ENCODE results near the gene PRKCE. TPM values are rescaled to one million over a fixed set of nuclear protein-coding genes. Genes with fewer than 3 reads are reported as not detected.

The PRKCE gene
- total RNA-seq, 1 experiment from 2014 or later: 1.3 TPM

GRCh38 chr2:45897842-45898241 lies 246.4 kb downstream of the PRKCE start:
- Histone ChIP-seq H2BK120ac (ENCODE audit: low read depth, low read length, poor library complexity, severe bottlenecking) (no peak overlapping the region), H3K79me2 (ENCODE audit: insufficient read depth, low read length) (no peaks in the 10 kb centered on the region), H3K4me1 (ENCODE audit: insufficient read depth, low read length) (no peaks in the 10 kb centered on the region), H3K79me1 (ENCODE audit: insufficient read depth, low read depth, low read length, poor library complexity, severe bottlenecking) (no peaks in the 10 kb centered on the region), H2BK12ac (ENCODE audit: insufficient read length, low read depth, low read length) (no peak overlapping the region), H2BK5ac (ENCODE audit: insufficient read length, low read length) (no peak overlapping the region), H3K9me3 (ENCODE audit: control insufficient read depth, low read depth, low read length) (no peaks in the 10 kb centered on the region), H3K9ac (ENCODE audit: extremely low read depth, insufficient read length, low read length) (no peak overlapping the region), H3K56ac (ENCODE audit: insufficient read length, low read depth, low read length) (no peak overlapping the region), H4K91ac (ENCODE audit: insufficient read length, low read depth, low read length) (no peak overlapping the region), H3K14ac (ENCODE audit: insufficient read depth, low read length) (no peak overlapping the region), H2BK15ac (ENCODE audit: low read depth, low read length) (no peak overlapping the region), H3K27me3 (ENCODE audit: insufficient read depth, low read length) (no peaks in the 10 kb centered on the region), H3K4me2 (ENCODE audit: insufficient read depth, insufficient read length, low read length) (no peak overlapping the region), H3K23me2 (ENCODE audit: insufficient read length, low read depth, low read length, poor library complexity, severe bottlenecking) (no peaks in the 10 kb centered on the region), H3K4ac (ENCODE audit: low read depth, low read length) (no peak overlapping the region), H2AFZ (ENCODE audit: low read length) (no peak overlapping the region), H2AK5ac (ENCODE audit: insufficient read length, low read length) (no peak overlapping the region), H4K20me1 (ENCODE audit: control insufficient read depth, insufficient read depth, insufficient read length) (no peaks in the 10 kb centered on the region), H3K18ac (ENCODE audit: insufficient read length, low read depth, low read length) (no peak overlapping the region), H4K8ac (replicated peaks; ENCODE audit: insufficient read length, low read depth, low read length) (no peak overlapping the region), H2BK20ac (ENCODE audit: low read depth, low read length, poor library complexity, severe bottlenecking) (no peak overlapping the region), H3K27ac (ENCODE audit: insufficient read length, low read depth, low read length) (no peak overlapping the region), H4K5ac (ENCODE audit: insufficient read length, low read depth, low read length) (no peak overlapping the region), H3T11ph (ENCODE audit: low read length) (no peak overlapping the region), H3K23ac (ENCODE audit: insufficient read length, low read depth, low read length) (no peak overlapping the region)
- no peaks in the 10 kb centered on the region for H3K9me3 Mint-ChIP-seq
- H3K27me3 Mint-ChIP-seq (ENCODE audit: low read depth): no peaks in the 10 kb centered on the region; the same call in 1 of the 2 replicates
- WGBS (ENCODE audit: extremely low coverage, insufficient read length, low lambda C conversion rate): no CpG with 5 or more reads among the region's 8 CpGs
- H3K36me3 Mint-ChIP-seq (ENCODE audit: insufficient read depth in 1 of 3, low read depth in 3 of 3): no peaks in the 10 kb centered on the region
- H3K4me3 Mint-ChIP-seq: no peak overlapping the region
- no peak for TF ChIP-seq CTCF (conservative IDR thresholded peaks at IDR 0.05)
- H3K4me1 Mint-ChIP-seq: no peaks in the 10 kb centered on the region
- no peak for DNase-seq
- H3K27ac Mint-ChIP-seq: no peak overlapping the region
